Liver (tissue), 9 donors: ENCODE data around the gene XYLT1. TPM values are rescaled to one million over a fixed set of nuclear protein-coding genes. Genes with fewer than 3 reads are reported as not detected.

Source experiments
- DNase-seq: peaks from one replicate; pipeline ENCODE4 v3.0.0-alpha.2; 2017; ENCODE audit warnings: low spot score
- H3K27ac ChIP-seq, 2 donors: one replicate each; pipeline ENCODE4 v1.7.0; 2013; ENCODE audit warnings: inconsistent platforms in 2 of 2, low read length in 2 of 2, control low read depth in 1 of 2, low read depth in 1 of 2, mild to moderate bottlenecking in 1 of 2
- H3K27me3 ChIP-seq, 4 donors: one replicate each; pipeline versions ENCODE4 v1.6.1 to v1.7.0; 2013; ENCODE audit warnings: low read length in 3 of 4, inconsistent platforms in 1 of 4, mild to moderate bottlenecking in 1 of 4, moderate library complexity in 1 of 4; ENCODE audit not compliant: control insufficient read depth in 4 of 4, insufficient read depth in 4 of 4
- H3K36me3 ChIP-seq, 4 donors: one replicate each; pipeline versions ENCODE4 v1.6.1 to v1.7.0; 2013; ENCODE audit warnings: low read length in 3 of 4, mild to moderate bottlenecking in 3 of 4, low read depth in 1 of 4, moderate library complexity in 1 of 4; ENCODE audit not compliant: control insufficient read depth in 4 of 4, insufficient read depth in 3 of 4
- H3K4me1 ChIP-seq, 4 donors: one replicate each; pipeline versions ENCODE4 v1.6.1 to v1.7.0; 2013; ENCODE audit warnings: low read length in 3 of 4, mild to moderate bottlenecking in 3 of 4, moderate library complexity in 1 of 4; ENCODE audit not compliant: control insufficient read depth in 4 of 4, insufficient read depth in 4 of 4
- H3K4me3 ChIP-seq, 3 donors: one replicate each; pipeline versions ENCODE4 v1.6.1 to v1.7.0; 2013; ENCODE audit warnings: low read length in 3 of 3, control low read depth in 1 of 3, low read depth in 1 of 3, mild to moderate bottlenecking in 1 of 3
- H3K9ac ChIP-seq, 2 donors: one replicate each; pipeline ENCODE4 v1.7.0; 2013; ENCODE audit warnings: low read length in 2 of 2, mild to moderate bottlenecking in 2 of 2, moderate library complexity in 2 of 2, control low read depth in 1 of 2, low read depth in 1 of 2
- H3K9me3 ChIP-seq, 4 donors: one replicate each; pipeline versions ENCODE4 v1.6.1 to v1.7.0; 2013; ENCODE audit warnings: low read length in 3 of 4; ENCODE audit not compliant: control insufficient read depth in 4 of 4
- EGR1 ChIP-seq, 2 donors: IDR thresholded peaks; 2 replicates each; pipeline ENCODE4 v1.6.1; 2016 to 2018; ENCODE audit warnings: antibody characterized with exemption in 2 of 2, low read depth in 2 of 2
- FOXA1 ChIP-seq: IDR thresholded peaks from 2 replicates; pipeline ENCODE4 v1.6.1; 2016; ENCODE audit warnings: antibody characterized with exemption
- FOXA2 ChIP-seq: IDR thresholded peaks from 2 replicates; pipeline ENCODE4 v1.6.1; 2016; ENCODE audit warnings: antibody characterized with exemption
- GABPA ChIP-seq, 2 donors: IDR thresholded peaks in 1 of 2; conservative IDR thresholded peaks in 1 of 2; 2 replicates each; pipeline ENCODE4 v1.6.1; 2016; ENCODE audit warnings: antibody characterized with exemption in 2 of 2, mild to moderate bottlenecking in 1 of 2, moderate library complexity in 1 of 2
- HNF4A ChIP-seq, 2 donors: conservative IDR thresholded peaks; 2 replicates each; pipeline ENCODE4 v1.6.1; 2016; ENCODE audit warnings: antibody characterized with exemption in 2 of 2, mild to moderate bottlenecking in 2 of 2
- HNF4G ChIP-seq: IDR thresholded peaks from 2 replicates; pipeline ENCODE4 v1.6.1; 2016; ENCODE audit warnings: antibody characterized with exemption
- JUND ChIP-seq, 2 donors: IDR thresholded peaks; 2 replicates each; pipeline ENCODE4 v1.6.1; 2016; ENCODE audit warnings: antibody characterized with exemption in 2 of 2
- NR2F2 ChIP-seq: IDR thresholded peaks from 2 replicates; pipeline ENCODE4 v1.6.1; 2016; ENCODE audit warnings: antibody characterized with exemption
- RAD21 ChIP-seq, 2 donors: IDR thresholded peaks; 2 replicates each; pipeline ENCODE4 v1.6.1; 2016; ENCODE audit warnings: antibody characterized with exemption in 2 of 2, mild to moderate bottlenecking in 2 of 2
- RXRA ChIP-seq, 2 donors: IDR thresholded peaks; 2 replicates each; pipeline ENCODE4 v1.6.1; 2017 to 2018; ENCODE audit warnings: antibody characterized with exemption in 2 of 2, mild to moderate bottlenecking in 1 of 2
- SP1 ChIP-seq: IDR thresholded peaks from 2 replicates; pipeline ENCODE4 v1.6.1; 2018; ENCODE audit warnings: antibody characterized with exemption, mild to moderate bottlenecking
- TAF1 ChIP-seq: conservative IDR thresholded peaks from 2 replicates; pipeline ENCODE4 v1.6.1; 2016; ENCODE audit warnings: antibody characterized with exemption, mild to moderate bottlenecking
- WGBS: extraction: QIAGEN DNeasy Blood & Tissue Kit; methylation state at CpG from one replicate; pipeline ENCODE4 v1.1.7; 2013; 5-methylcytosine and 5-hydroxymethylcytosine counted together
- polyA plus RNA-seq, 2 donors: library from polyadenylated mRNA; stranded (reverse) in 1 of 2; unstranded in 1 of 2; fragments of 200-250 nt in 1 of 2; fragments of >200 nt in 1 of 2; fragmentation: Nextera tagmentation in 1 of 2; extraction: Ambion mirVana in 1 of 2; gene quantifications; one replicate each; pipeline versions ENCODE4 v1.2.1 to v1.2.3, GENCODE V29; 2013 to 2015
- total RNA-seq, 2 donors: library from RNA; depleted of rRNA; stranded (reverse); fragments of >200 nt; gene quantifications; one replicate each; pipeline ENCODE4 v1.2.3, GENCODE V29; 2014
- TF ChIP-seq, protein P1 (sequence below): IDR thresholded peaks from 2 replicates; pipeline ENCODE4 v1.6.1; 2016; ENCODE audit warnings: antibody characterized with exemption
- TF ChIP-seq, protein P2 (sequence below): IDR thresholded peaks from 2 replicates; pipeline ENCODE4 v1.6.1; 2016; ENCODE audit warnings: antibody characterized with exemption, mild to moderate bottlenecking
- TF ChIP-seq, protein P3 (sequence below): IDR thresholded peaks from 2 replicates; pipeline ENCODE4 v1.6.1; 2016; ENCODE audit warnings: antibody characterized with exemption
- TF ChIP-seq, protein P4 (sequence below): fragments of 150-350 bp; IDR thresholded peaks from 2 replicates; pipeline ENCODE4 v1.5.1; 2017; ENCODE audit warnings: improper control_type of control experiment, low read depth, low read length; ENCODE audit not compliant: missing input control
- TF ChIP-seq, protein P5 (sequence below): IDR thresholded peaks from 2 replicates; pipeline ENCODE4 v1.6.1; 2016; ENCODE audit warnings: antibody characterized with exemption
- donor health status: healthy.
- donor health status: healthy.
- donor health status: healthy.
- donor health status: healthy.
- donor health status: healthy.

Gene XYLT1
- total and polyA plus RNA-seq, 4 donors = 0.25 to 2.3 (median 0.53) TPM

DNA sequence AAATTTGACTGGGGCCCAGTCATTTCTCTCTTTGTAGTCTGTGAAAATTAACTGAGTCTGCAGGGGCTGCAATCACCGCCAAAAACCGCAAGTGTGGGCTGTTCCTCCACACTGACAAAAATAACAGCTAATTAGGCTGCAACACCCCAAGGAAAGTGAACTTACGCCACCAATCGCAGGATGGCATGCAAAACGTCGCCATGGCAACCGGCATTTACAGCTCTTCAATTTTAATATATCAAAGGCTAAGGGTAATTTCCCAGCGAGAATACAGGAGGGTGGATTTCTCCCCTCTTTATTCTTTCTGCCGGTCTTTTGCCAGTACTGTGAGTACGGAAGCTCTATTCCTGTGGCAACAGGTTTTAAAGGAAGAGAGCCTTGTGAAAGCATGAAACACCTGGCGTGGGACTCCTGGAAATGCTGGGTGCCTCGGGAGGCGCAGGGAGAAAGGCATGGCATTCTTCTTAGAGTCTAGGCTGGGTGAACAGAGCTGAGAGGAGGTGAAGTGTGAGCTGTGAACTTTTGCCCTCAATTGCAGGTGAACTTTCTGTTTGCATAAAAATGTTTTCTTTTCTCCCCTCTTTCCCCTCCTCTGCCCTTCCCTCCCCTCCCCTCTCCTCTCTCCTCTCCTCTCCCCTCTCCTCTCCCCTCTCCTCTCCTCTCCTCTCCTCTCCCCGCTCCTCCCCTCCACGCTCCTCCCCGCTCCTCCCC, 399.7 kb downstream of the XYLT1 start:
- DNase-seq = no peak
- H3K4me3 ChIP-seq = no peak overlapping the region
- WGBS = 46% methylated on average over 13 of the region's 16 CpGs

DNA sequence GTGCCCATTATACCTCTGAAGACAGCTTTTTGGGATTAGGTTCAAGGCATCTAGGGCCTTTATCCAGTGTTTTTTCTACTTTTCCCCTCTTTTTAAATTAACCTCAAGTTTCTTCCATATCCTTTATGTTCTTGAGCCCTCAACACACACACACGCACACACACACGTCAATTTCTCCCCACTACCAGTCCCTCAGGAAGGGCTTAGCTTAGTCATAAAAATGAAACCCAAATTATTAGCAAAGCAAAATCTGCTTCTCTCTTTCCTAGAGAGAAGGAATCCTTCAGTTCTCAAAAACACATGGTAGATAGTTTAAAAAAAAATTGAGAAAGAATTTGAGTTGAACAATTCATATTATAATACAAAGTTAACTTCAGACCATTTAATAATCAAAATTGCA, 401.1 kb downstream of the XYLT1 start:
- DNase-seq = no peak
- H3K9ac ChIP-seq = no peak overlapping the region
- H3K27ac ChIP-seq = no peak overlapping the region
- H3K27me3 ChIP-seq = peaks cover 0 to 8% (median 0%) of the 10 kb centered on the region in 4 donors
- H3K36me3 ChIP-seq = no peaks in the 10 kb centered on the region
- no peaks in the 10 kb centered on the region for H3K9me3 ChIP-seq
- H3K4me3 ChIP-seq = no peak overlapping the region
- H3K4me1 ChIP-seq = no peaks in the 10 kb centered on the region
- WGBS = 85% methylated on average over 2 of the region's 2 CpGs
- TF ChIP-seq FOXA1 (no peak), SP1 (no peak), GABPA (IDR thresholded peaks at IDR 0.05 in 1 of 2, conservative IDR thresholded peaks at IDR 0.05 in 1 of 2) (no peak), RAD21 (IDR thresholded peaks at IDR 0.05) (no peak), EGR1 (IDR thresholded peaks at IDR 0.05; ENCODE audit: low read depth in 2 of 2) (no peak), RXRA (IDR thresholded peaks at IDR 0.05) (no peak), JUND (IDR thresholded peaks at IDR 0.05) (no peak)
- TF ChIP-seq, protein P1, sequence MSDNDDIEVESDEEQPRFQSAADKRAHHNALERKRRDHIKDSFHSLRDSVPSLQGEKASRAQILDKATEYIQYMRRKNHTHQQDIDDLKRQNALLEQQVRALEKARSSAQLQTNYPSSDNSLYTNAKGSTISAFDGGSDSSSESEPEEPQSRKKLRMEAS = no peak
- TF ChIP-seq, protein P2, sequence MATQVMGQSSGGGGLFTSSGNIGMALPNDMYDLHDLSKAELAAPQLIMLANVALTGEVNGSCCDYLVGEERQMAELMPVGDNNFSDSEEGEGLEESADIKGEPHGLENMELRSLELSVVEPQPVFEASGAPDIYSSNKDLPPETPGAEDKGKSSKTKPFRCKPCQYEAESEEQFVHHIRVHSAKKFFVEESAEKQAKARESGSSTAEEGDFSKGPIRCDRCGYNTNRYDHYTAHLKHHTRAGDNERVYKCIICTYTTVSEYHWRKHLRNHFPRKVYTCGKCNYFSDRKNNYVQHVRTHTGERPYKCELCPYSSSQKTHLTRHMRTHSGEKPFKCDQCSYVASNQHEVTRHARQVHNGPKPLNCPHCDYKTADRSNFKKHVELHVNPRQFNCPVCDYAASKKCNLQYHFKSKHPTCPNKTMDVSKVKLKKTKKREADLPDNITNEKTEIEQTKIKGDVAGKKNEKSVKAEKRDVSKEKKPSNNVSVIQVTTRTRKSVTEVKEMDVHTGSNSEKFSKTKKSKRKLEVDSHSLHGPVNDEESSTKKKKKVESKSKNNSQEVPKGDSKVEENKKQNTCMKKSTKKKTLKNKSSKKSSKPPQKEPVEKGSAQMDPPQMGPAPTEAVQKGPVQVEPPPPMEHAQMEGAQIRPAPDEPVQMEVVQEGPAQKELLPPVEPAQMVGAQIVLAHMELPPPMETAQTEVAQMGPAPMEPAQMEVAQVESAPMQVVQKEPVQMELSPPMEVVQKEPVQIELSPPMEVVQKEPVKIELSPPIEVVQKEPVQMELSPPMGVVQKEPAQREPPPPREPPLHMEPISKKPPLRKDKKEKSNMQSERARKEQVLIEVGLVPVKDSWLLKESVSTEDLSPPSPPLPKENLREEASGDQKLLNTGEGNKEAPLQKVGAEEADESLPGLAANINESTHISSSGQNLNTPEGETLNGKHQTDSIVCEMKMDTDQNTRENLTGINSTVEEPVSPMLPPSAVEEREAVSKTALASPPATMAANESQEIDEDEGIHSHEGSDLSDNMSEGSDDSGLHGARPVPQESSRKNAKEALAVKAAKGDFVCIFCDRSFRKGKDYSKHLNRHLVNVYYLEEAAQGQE = no peak

More for the DNA sequence above, 399.7 kb downstream of the XYLT1 start:
- no peak overlapping the region for H3K27ac ChIP-seq
- no peak overlapping the region for H3K9ac ChIP-seq
- TF ChIP-seq HNF4G = no peak
- TF ChIP-seq, protein P3, sequence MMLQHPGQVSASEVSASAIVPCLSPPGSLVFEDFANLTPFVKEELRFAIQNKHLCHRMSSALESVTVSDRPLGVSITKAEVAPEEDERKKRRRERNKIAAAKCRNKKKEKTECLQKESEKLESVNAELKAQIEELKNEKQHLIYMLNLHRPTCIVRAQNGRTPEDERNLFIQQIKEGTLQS = no peak
- no peak for TF ChIP-seq HNF4A (conservative IDR thresholded peaks at IDR 0.05)
- TF ChIP-seq, protein P2 = no peak
- no peak for TF ChIP-seq NR2F2
- TF ChIP-seq, protein P4, sequence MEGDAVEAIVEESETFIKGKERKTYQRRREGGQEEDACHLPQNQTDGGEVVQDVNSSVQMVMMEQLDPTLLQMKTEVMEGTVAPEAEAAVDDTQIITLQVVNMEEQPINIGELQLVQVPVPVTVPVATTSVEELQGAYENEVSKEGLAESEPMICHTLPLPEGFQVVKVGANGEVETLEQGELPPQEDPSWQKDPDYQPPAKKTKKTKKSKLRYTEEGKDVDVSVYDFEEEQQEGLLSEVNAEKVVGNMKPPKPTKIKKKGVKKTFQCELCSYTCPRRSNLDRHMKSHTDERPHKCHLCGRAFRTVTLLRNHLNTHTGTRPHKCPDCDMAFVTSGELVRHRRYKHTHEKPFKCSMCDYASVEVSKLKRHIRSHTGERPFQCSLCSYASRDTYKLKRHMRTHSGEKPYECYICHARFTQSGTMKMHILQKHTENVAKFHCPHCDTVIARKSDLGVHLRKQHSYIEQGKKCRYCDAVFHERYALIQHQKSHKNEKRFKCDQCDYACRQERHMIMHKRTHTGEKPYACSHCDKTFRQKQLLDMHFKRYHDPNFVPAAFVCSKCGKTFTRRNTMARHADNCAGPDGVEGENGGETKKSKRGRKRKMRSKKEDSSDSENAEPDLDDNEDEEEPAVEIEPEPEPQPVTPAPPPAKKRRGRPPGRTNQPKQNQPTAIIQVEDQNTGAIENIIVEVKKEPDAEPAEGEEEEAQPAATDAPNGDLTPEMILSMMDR = no peak
- no peak for TF ChIP-seq RAD21 (IDR thresholded peaks at IDR 0.05)
- TF ChIP-seq, protein P5, sequence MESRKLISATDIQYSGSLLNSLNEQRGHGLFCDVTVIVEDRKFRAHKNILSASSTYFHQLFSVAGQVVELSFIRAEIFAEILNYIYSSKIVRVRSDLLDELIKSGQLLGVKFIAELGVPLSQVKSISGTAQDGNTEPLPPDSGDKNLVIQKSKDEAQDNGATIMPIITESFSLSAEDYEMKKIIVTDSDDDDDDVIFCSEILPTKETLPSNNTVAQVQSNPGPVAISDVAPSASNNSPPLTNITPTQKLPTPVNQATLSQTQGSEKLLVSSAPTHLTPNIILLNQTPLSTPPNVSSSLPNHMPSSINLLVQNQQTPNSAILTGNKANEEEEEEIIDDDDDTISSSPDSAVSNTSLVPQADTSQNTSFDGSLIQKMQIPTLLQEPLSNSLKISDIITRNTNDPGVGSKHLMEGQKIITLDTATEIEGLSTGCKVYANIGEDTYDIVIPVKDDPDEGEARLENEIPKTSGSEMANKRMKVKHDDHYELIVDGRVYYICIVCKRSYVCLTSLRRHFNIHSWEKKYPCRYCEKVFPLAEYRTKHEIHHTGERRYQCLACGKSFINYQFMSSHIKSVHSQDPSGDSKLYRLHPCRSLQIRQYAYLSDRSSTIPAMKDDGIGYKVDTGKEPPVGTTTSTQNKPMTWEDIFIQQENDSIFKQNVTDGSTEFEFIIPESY = no peak
- no peak for TF ChIP-seq RXRA (IDR thresholded peaks at IDR 0.05)
- no peak for TF ChIP-seq SP1
- TF ChIP-seq JUND (IDR thresholded peaks at IDR 0.05) = no peak
- no peak for TF ChIP-seq TAF1
- no peak for TF ChIP-seq FOXA2
- TF ChIP-seq GABPA (IDR thresholded peaks at IDR 0.05 in 1 of 2, conservative IDR thresholded peaks at IDR 0.05 in 1 of 2) = no peak
- TF ChIP-seq EGR1 (IDR thresholded peaks at IDR 0.05; ENCODE audit: low read depth in 2 of 2) = no peak
- no peaks in the 10 kb centered on the region for H3K9me3 ChIP-seq
- H3K4me1 ChIP-seq = no peaks in the 10 kb centered on the region
- no peaks in the 10 kb centered on the region for H3K36me3 ChIP-seq
- peaks cover 0 to 8% (median 0%) of the 10 kb centered on the region in 4 donors for H3K27me3 ChIP-seq
